ENCODE results near the gene ZNFX1. TPM values are rescaled to one million over a fixed set of nuclear protein-coding genes. Genes with fewer than 3 reads are reported as not detected.

ZNFX1 gene
- total and polyA plus RNA-seq, 9 of the 15 experiments (the other 6 are each of a cell fraction or from before 2014, with no cell fraction given): 3.8 to 13.8 (median 10.3) TPM

DNA sequence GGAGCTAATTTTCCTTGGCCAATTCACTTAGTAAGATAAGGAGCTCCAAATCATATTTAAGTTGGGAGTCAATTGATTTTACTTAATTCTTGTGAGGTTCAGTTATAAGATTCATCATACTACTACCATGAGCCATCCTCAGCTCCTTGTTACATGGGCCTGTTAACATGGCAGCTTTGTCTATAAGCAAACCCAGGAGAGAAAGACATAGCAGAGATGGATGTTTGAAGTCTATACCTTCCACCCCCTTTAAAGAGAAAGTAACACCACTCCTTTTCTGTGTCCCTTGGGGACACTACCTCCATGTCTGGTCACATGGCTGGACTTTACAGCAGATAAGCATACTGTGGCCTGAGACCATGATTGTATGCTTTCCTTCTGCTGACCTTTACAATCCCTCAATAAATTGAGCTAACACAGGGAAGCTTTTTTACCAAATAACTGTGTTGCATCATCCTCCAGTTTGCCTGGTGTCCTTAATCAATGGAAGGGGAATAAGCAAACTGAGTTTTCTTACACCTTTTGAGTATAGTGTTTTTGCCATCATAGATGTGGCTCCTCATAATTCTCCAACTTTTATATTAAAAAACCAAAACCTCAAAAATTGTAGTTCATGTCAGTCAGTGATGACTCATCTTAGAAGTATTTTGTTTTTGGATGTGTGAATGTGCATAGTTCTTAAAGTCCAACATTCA lies 9.8 kb upstream of the ZNFX1 start:
- BruUV-seq (replicated peaks): TSS peak; percentile 0
- Histone ChIP-seq H3K9ac (ENCODE audit: insufficient read depth in 1 of 2, low read depth in 2 of 2, low read length in 2 of 2) (peak overlapping the region in 1 of 2 experiments; percentile 16; a peak in 1 of 4 replicates), H3K9me1 (ENCODE audit: control insufficient read depth, insufficient read depth, low read length) (peaks cover 15% of the 10 kb centered on the region), H3K9me3 (replicated peaks; ENCODE audit: control insufficient read depth, insufficient read depth, low read depth, low read length) (no peaks in the 10 kb centered on the region; the same call in 1 of the 2 replicates), H3K36me3 (ENCODE audit: control insufficient read depth, insufficient read depth, low read length) (peaks cover 85% of the 10 kb centered on the region), H2AFZ (ENCODE audit: low read depth, low read length) (no peak overlapping the region), H4K20me1 (replicated peaks; ENCODE audit: control insufficient read depth, insufficient read depth, low read length) (peaks cover 71% of the 10 kb centered on the region), H3K4me2 (ENCODE audit: insufficient read depth, low read length) (no peak overlapping the region; the same call in 1 of the 2 replicates), H3K27me3 (ENCODE audit: control insufficient read depth in 2 of 2, insufficient read depth in 2 of 2, low read length in 2 of 2) (no peaks in the 10 kb centered on the region), H3K79me2 (ENCODE audit: control insufficient read depth, insufficient read depth, low read length) (peaks cover 63% of the 10 kb centered on the region), H3K4me3 (no peak overlapping the region), H3K27ac (ENCODE audit: extremely low read depth, low read depth, low read length) (peak overlapping the region; percentile 66), H3K4me1 (replicated peaks in 1 of 2; ENCODE audit: control insufficient read depth in 2 of 2, insufficient read depth in 2 of 2, low read length in 2 of 2) (peaks cover 7 to 46% of the 10 kb centered on the region in 2 experiments)
- FAIRE-seq (peak; percentile 19), DNase-seq (ENCODE audit: extremely low read depth in 1 of 4, low spot score in 3 of 4) (peak in 2 of 4 experiments; percentile 30 to 60), ATAC-seq (peak; percentile 61)
- CTCF ChIA-PET (ENCODE audit: low intra/inter-chr PET ratio): no interaction called here
- intact Hi-C loops (cut with micrococcal nuclease) (no loop called here), in situ Hi-C loops (cut with MboI) (no loop called here)
- POLR2A ChIA-PET: interaction anchor here (0.5 to 2.5 kb wide), 13 partner anchors 9 to 1573 kb away, joined by 3 to 24 read pairs (median 3); partner anchors contain the start of gene ZNFX1
- TF ChIP-seq, protein P1, sequence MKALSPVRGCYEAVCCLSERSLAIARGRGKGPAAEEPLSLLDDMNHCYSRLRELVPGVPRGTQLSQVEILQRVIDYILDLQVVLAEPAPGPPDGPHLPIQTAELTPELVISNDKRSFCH (CRISPR knock-in tag; IDR thresholded peaks at IDR 0.05): no peak
- TF ChIP-seq, protein P1 (tag; IDR thresholded peaks at IDR 0.05): peak; percentile 96
- TF ChIP-seq, protein P2, sequence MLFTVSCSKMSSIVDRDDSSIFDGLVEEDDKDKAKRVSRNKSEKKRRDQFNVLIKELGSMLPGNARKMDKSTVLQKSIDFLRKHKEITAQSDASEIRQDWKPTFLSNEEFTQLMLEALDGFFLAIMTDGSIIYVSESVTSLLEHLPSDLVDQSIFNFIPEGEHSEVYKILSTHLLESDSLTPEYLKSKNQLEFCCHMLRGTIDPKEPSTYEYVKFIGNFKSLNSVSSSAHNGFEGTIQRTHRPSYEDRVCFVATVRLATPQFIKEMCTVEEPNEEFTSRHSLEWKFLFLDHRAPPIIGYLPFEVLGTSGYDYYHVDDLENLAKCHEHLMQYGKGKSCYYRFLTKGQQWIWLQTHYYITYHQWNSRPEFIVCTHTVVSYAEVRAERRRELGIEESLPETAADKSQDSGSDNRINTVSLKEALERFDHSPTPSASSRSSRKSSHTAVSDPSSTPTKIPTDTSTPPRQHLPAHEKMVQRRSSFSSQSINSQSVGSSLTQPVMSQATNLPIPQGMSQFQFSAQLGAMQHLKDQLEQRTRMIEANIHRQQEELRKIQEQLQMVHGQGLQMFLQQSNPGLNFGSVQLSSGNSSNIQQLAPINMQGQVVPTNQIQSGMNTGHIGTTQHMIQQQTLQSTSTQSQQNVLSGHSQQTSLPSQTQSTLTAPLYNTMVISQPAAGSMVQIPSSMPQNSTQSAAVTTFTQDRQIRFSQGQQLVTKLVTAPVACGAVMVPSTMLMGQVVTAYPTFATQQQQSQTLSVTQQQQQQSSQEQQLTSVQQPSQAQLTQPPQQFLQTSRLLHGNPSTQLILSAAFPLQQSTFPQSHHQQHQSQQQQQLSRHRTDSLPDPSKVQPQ (CRISPR knock-in tag; IDR thresholded peaks at IDR 0.05; ENCODE audit: borderline replicate concordance): no peak
- peak; percentile 68; the same call in 1 of the 2 replicates for TF ChIP-seq CEBPG (CRISPR knock-in tag; IDR thresholded peaks at IDR 0.05)
- peak; percentile 79 to 93 for TF ChIP-seq CEBPG (tag; conservative IDR thresholded peaks at IDR 0.05 in 1 of 2, IDR thresholded peaks at IDR 0.05 in 1 of 2)
- TF ChIP-seq, protein P3, sequence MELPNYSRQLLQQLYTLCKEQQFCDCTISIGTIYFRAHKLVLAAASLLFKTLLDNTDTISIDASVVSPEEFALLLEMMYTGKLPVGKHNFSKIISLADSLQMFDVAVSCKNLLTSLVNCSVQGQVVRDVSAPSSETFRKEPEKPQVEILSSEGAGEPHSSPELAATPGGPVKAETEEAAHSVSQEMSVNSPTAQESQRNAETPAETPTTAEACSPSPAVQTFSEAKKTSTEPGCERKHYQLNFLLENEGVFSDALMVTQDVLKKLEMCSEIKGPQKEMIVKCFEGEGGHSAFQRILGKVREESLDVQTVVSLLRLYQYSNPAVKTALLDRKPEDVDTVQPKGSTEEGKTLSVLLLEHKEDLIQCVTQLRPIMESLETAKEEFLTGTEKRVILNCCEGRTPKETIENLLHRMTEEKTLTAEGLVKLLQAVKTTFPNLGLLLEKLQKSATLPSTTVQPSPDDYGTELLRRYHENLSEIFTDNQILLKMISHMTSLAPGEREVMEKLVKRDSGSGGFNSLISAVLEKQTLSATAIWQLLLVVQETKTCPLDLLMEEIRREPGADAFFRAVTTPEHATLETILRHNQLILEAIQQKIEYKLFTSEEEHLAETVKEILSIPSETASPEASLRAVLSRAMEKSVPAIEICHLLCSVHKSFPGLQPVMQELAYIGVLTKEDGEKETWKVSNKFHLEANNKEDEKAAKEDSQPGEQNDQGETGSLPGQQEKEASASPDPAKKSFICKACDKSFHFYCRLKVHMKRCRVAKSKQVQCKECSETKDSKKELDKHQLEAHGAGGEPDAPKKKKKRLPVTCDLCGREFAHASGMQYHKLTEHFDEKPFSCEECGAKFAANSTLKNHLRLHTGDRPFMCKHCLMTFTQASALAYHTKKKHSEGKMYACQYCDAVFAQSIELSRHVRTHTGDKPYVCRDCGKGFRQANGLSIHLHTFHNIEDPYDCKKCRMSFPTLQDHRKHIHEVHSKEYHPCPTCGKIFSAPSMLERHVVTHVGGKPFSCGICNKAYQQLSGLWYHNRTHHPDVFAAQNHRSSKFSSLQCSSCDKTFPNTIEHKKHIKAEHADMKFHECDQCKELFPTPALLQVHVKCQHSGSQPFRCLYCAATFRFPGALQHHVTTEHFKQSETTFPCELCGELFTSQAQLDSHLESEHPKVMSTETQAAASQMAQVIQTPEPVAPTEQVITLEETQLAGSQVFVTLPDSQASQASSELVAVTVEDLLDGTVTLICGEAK (IDR thresholded peaks at IDR 0.05): 0 out of 2 replicates have a peak, but pooled peaks have one; percentile 1
- TF ChIP-seq, protein P3 (CRISPR knock-in tag; IDR thresholded peaks at IDR 0.05): no peak
- 0 out of 2 replicates have a peak, but pooled peaks have one; percentile 10 for TF ChIP-seq HDAC2 (IDR thresholded peaks at IDR 0.05)
- peak; percentile 47 for TF ChIP-seq POLR2AphosphoS2 (IDR thresholded peaks at IDR 0.05; ENCODE audit: low read length)
